OCI-LY3 (cell line): Measurements from ENCODE around the gene TIAL1.

Source experiments
- CTCF ChIP-seq: fragments of 200-600, 300-600 bp; sonication (generic); IDR thresholded peaks from 2 replicates; pipeline ENCODE4 v1.5.1; 2014; ENCODE audit warnings: antibody characterized with exemption, low read length, low read depth
- EZH2phosphoT487 ChIP-seq: fragments of 200-600 bp; shearing (Covaris generic); IDR thresholded peaks from 2 replicates; pipeline ENCODE4 v1.6.1; 2018; ENCODE audit warnings: antibody characterized with exemption, mixed run types, low read depth

GRCh38 chr10:119613741-119614140 is 17.0 kb upstream of the TIAL1 start:
- TF ChIP-seq CTCF, result no peak
- TF ChIP-seq EZH2phosphoT487, result no peak
